SK-MEL-5 (cell line): Measurements from ENCODE around the gene ABHD6. TPM values are rescaled to one million over a fixed set of nuclear protein-coding genes. Genes with fewer than 3 reads are reported as not detected.
"Not testable (repeated sequence)": the region's sequence is repeated elsewhere in the genome, so short reads cannot be mapped to it uniquely, and the experiment has no call there.

Experiments used
- DNase-seq: peaks from one replicate; pipeline ENCODE4 v3.0.0-alpha.2; 2016; ENCODE audit warnings: low read depth, low spot score
- in situ Hi-C: cut with HindIII; loops from 2 replicates; pipeline ENCODE4 v1.10.0; 2016; ENCODE audit warnings: low sequenced_read_pairs, high pct_unique_total_duplicates, low pct_unique_long_range_greater_than_20kb
- total RNA-seq: library from RNA; depleted of rRNA; stranded (reverse); fragments of >200 nt; shearing (Covaris generic); gene quantifications from 2 replicates; pipeline ENCODE4 v1.2.3, GENCODE V29; 2014

ABHD6 gene
- total RNA-seq, 1 experiment from 2014 or later: 43.5 TPM

- in situ Hi-C loops: no loop called here
- no peak for DNase-seq
Measured at GRCh38 chr3:58235970-58236369, 1.6 kb upstream of the ABHD6 start.

- DNase-seq: no peak
- in situ Hi-C loops: no loop called here
Measured at GRCh38 chr3:58236527-58237237, 910 bp upstream of the ABHD6 start.

- DNase-seq: peak; percentile 38
- in situ Hi-C loops: no loop called here
Measured at GRCh38 chr3:58237941-58238681, 519 bp downstream of the ABHD6 start.

- in situ Hi-C loops: no loop called here
Measured at GRCh38 chr3:58238830-58239229, 1.2 kb downstream of the ABHD6 start.

GRCh38 chr3:58241306-58242044 lies 3.9 kb downstream of the ABHD6 start:
- in situ Hi-C loops: no loop called here

More at GRCh38 chr3:58238830-58239229, 1.2 kb downstream of the ABHD6 start:
- no peak for DNase-seq

GRCh38 chr3:58242340-58242739 lies 4.7 kb downstream of the ABHD6 start:
- peak; percentile 30 for DNase-seq
- in situ Hi-C loops: no loop called here

More at GRCh38 chr3:58241306-58242044, 3.9 kb downstream of the ABHD6 start:
- DNase-seq: no peak

- DNase-seq, in situ Hi-C loops: not testable (repeated sequence)
Measured at GRCh38 chr3:58242860-58243259, 5.3 kb downstream of the ABHD6 start.

GRCh38 chr3:58243976-58244585 lies 6.5 kb downstream of the ABHD6 start:
- in situ Hi-C loops: no loop called here
- DNase-seq: peak; percentile 38

- no peak for DNase-seq
- in situ Hi-C loops: no loop called here
Measured at GRCh38 chr3:58246148-58247047, 8.8 kb downstream of the ABHD6 start.

- DNase-seq: no peak
- in situ Hi-C loops: no loop called here
Measured at GRCh38 chr3:58249358-58250092, 11.9 kb downstream of the ABHD6 start.

GRCh38 chr3:58250093-58250707 lies 12.6 kb downstream of the ABHD6 start:
- in situ Hi-C loops: no loop called here

GRCh38 chr3:58251631-58252035 lies 14.0 kb downstream of the ABHD6 start:
- in situ Hi-C loops: no loop called here
- no peak for DNase-seq

More at GRCh38 chr3:58250093-58250707, 12.6 kb downstream of the ABHD6 start:
- DNase-seq: no peak

- DNase-seq: no peak
- in situ Hi-C loops: no loop called here
Measured at GRCh38 chr3:58254144-58254543, 16.6 kb downstream of the ABHD6 start.

GRCh38 chr3:58256061-58256460 lies 18.5 kb downstream of the ABHD6 start:
- in situ Hi-C loops: no loop called here
- DNase-seq: no peak

- in situ Hi-C loops: no loop called here
- no peak for DNase-seq
Measured at GRCh38 chr3:58256511-58256910, 18.9 kb downstream of the ABHD6 start.
